ENCODE results near the gene SH3RF2.
"Not testable (repeated sequence)": the region's sequence is repeated elsewhere in the genome, so short reads cannot be mapped to it uniquely, and the experiment has no call there.

The SH3RF2 gene

DNA sequence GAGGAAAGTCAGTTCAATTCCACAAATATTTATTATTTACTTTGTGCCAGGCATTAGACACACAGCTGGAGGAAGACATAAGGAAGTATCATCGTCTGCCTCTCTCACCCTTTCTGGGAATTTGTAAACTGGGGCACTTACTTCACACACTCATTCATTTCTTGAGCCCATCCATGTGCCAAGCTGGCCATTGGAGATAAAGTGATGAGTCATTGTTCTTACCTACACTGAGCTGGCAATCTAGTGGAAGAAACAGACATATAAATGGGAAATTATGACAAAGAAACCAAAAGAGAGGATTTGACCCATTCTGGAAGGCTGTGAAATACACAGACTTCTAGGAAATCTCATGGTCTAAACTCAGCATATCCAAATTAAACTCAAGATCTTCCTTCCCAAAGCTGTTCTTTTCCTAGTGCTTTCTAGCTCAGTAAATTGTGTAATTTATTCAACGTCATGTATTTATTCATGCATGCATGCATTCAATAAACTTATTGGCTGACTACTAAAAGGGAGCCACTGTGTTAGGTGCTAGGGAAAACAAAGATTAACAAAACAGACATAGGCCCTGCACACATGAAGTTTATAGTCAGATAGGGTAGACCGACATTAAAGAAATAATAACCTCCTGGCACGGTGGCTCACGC, 65.3 kb downstream of the SH3RF2 start:
- FAIRE-seq (no peak), DNase-seq (ENCODE audit: insufficient read length, low spot score) (no peak)

DNA sequence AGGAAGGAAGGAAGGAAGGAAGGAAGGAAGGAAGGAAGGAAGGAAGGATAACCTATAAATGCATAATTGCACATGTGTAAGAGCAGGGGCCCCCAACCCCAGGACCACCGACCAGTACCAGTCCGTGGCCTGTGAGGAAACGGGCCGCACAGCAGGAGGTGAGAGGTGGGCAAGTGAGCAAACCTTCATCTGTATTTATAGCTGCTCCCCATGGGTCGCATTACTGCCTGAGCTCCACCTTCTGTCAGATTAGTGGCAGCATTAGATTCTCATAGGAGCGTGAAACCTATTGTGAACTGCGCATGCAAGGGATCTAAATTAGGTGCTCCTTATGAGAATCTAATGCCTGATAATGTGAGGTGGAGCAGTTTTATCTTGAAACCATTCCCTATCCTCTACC, 66.1 kb downstream of the SH3RF2 start:
- FAIRE-seq (no peak), DNase-seq (ENCODE audit: insufficient read length, low spot score) (no peak)

DNA sequence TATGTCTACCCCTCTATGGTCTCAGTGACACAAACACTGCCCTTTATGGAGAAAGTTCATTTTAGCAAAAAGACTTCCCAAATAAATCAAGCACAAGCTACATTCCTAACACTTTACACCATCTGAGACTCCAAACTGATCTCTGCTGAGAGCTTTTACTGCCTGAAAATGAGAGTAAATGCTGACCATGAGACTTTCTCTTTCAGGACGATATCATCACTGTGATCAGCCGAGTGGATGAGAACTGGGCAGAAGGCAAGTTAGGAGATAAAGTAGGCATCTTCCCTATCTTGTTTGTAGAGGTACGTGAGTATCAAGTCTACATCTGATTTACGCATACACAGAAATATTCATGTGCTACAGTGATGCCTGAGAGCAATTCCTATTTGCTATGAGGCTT, 67.5 kb downstream of the SH3RF2 start:
- FAIRE-seq (no peak), DNase-seq (ENCODE audit: insufficient read length, low spot score) (no peak)

DNA sequence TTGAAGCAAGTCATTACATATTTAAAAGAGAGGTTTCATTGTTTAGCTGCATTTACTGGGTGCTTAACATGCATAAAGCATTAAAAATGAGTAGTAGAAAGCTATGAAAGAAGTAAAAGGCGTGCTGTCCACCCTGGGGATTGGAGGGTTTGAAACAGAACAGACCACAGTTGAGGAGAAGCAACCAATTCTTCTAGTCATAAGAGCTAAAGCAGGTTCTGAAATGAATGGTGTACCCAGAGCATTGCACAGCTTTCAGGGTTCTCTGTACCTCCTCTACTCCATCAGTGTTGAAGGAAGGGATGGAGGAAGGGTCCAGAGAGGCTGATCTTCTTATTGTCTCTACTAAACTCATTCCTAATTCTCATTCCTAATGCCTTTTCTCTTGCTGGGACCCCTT, 68.9 kb downstream of the SH3RF2 start:
- DNase-seq (ENCODE audit: insufficient read length, low spot score) (no peak), FAIRE-seq (no peak)

DNA sequence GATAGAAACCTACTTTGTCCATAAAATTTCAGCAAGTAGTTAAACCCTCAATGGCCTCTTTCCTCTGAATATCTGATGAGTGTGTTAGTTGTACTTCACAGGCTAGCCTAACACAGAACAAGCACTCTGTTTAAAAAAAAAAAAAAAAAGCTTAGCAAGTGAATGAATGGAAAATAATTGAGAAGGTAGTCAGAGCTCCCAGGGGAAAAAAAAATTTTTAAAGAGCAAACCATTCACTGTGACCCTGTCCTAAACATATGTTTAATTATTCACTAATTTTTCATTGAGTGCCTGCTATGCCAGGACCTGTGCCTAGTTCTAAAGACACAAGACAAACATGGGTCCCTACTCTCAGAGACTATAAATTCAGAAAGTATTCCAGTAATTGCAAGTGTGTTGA, 69.3 kb downstream of the SH3RF2 start:
- FAIRE-seq (no peak), DNase-seq (ENCODE audit: insufficient read length, low spot score) (no peak)

DNA sequence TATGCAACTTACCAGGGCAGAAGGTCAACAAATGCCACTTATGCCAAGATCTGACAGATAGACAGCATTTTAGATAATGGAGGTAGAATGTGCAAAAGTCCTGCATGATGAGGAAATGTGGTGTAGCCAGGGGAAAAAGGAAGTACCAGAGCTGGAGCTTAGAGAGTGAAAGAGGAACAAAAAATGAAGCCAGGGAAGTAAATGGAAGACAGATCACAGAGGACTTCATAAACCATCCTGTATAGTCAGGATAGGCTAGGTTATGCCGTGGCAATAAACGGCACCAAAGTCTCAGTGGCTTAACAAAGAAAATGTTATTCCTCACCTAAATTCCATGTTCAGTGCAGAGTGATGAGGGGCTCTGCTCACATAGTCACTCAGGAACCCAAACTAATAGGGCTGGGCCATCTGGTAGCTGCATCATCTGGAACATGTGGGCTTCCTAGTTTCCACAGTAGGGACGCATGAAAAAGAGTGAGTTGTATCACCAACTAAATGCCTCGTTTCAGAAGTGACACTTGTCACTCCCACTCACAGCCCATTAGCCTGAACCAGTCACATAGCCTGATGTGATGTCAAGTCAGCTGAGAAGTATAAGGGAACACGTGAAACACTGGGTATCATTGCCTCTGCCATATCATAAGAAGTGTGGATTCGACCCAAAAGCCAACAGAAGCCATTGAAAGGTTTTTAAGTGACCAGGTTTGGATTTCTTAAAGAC, 70.3 kb downstream of the SH3RF2 start:
- FAIRE-seq (no peak), DNase-seq (ENCODE audit: insufficient read length, low spot score) (no peak)

DNA sequence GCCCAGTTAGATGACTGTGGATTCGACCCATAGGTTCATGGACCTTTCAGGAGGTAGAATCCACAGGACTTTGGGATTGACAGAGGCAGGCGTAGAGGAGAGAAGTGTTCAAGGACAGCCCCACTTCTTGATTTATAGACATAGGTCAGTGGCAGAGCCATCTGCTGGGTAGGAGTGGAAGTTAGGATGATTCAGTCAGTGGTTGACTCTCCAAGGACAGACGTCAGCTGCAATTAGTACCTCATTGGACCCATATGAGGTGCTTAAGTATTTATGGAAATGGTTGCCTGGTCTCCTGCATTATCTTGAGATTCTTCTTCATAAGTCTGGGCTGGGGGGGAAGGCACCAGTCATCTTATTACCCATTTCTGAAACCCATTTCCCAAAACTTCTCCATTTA, 70.9 kb downstream of the SH3RF2 start:
- FAIRE-seq = no peak
- DNase-seq (ENCODE audit: insufficient read length, low spot score) = no peak

DNA sequence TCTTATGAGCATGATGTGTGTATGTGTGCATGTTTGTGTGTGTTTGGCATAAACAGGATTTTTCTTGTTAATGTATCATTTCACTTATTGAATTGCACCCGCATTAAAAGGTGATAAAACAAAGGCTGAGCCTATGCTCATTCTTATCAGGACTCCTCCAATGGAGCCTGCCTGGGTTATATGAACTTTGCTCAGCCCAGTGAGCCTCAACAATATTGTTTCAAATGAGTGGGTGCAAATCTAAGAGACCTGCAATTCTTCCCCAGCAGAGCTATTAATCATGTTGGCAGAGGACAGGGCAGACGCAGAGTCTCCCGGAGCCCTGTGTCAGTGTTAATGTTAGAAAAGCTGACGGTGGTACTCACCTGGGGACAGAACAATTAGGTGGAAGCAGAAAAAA, 71.6 kb downstream of the SH3RF2 start:
- no peak for FAIRE-seq

DNA sequence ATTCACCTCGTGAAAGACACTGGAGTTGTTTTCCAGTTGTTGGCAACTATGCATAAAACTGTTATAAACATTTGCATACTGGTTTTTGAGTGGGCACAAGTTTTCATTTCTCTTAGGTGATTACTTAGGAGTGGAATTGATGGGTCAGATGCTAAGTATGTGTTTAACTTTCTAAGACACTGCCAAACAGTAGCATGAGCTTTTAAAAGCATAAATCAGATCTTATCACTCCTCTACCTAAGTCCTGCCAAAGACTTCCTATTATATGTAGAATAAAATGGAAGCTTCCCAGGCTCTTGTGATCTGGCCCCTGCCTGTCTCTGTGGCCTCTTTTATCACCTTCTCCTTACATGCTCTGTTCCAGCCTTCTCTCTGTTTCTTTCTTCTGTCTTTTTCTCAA, 72.6 kb downstream of the SH3RF2 start:
- DNase-seq (ENCODE audit: insufficient read length, low spot score) (no peak), FAIRE-seq (no peak)

More for the DNA sequence above, 71.6 kb downstream of the SH3RF2 start:
- DNase-seq (ENCODE audit: insufficient read length, low spot score) = no peak

DNA sequence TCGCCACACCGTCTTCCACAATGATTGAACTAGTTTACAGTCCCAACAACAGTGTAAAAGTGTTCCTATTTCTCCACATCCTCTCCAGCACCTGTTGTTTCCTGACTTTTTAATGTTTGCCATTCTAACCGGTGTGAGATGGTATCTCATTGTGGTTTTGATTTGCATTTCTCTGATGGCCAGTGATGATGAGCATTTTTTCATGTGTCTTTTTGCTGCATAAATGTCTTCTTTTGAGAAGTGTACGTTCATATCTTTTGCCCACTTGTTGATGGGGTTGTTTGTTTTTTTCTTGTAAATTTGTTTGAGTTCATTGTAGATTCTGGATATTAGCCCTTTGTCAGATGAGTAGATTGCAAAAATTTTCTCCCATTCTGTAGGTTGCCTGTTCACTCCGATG, 74.1 kb downstream of the SH3RF2 start:
- DNase-seq (ENCODE audit: insufficient read length, low spot score); FAIRE-seq: not testable (repeated sequence)

DNA sequence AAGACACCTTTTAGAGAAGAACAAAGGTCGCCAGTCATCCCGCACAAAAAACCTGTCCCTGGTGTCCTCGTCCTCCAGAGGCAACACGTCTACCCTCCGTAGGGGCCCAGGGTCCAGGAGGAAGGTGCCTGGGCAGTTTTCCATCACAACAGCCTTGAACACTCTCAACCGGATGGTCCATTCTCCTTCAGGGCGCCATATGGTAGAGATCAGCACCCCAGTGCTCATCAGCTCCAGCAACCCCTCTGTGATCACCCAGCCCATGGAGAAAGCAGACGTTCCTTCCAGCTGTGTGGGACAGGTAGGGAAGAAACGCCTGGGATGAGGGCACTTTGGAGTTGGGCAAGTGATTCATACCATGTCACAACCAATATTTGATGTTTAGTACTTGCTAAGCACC, 77.4 kb downstream of the SH3RF2 start:
- FAIRE-seq = no peak

DNA sequence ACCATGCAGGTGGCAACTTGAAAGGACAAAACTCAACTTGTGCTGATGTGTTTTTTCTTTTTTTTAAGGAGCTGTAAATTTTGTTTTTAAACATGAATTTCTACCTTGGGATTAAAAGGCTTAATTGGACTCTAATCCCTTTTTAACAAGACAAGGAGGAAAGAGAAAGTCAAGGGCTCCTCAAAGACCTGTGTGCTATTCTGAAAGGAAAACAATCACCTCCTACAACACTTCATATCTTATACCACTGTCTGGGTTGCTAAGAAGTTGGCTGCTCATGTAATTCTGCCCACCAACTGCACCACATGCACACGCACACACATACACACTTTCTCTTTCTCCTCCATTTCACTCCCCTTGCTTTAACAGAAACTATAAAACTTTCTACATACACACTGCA, 78.6 kb downstream of the SH3RF2 start:
- no peak for FAIRE-seq
- no peak for DNase-seq (ENCODE audit: insufficient read length, low spot score)

More for the DNA sequence above, 77.4 kb downstream of the SH3RF2 start:
- no peak for DNase-seq (ENCODE audit: insufficient read length, low spot score)

DNA sequence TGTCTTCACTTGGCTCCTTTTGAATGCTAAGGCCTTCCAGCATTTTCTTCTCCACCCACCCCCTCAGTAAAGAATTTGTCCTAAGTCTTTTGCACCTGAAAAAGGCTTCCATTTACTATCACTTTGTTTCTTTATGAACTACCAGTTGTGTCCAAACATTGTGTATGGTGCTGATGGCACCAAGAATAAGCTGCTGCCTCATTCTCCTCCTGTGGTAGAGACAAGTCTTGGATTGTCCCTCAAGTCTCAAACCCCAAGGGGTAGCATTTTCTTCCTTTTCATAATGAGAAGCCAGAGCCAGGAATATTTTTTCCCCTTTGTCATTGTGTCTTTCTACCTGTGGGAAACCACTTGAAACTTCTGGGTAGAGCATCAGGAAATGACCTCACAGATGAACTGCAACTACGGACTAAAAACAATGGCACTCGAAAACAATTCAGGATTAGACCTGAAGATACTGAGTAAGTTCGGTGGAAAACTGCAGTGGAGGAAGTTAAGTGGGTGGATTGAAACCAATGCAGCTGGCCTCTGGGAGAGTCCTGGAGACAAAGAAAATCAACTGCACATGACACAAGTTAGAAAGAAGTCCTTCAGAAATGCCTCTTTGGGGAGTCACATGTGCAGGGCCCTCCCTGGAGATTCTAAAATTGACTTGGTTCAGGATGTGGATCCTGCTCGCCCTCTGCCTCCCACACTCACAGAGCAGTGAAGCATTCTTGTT, 80.5 kb downstream of the SH3RF2 start:
- DNase-seq (ENCODE audit: insufficient read length, low spot score) (no peak), FAIRE-seq (no peak)

DNA sequence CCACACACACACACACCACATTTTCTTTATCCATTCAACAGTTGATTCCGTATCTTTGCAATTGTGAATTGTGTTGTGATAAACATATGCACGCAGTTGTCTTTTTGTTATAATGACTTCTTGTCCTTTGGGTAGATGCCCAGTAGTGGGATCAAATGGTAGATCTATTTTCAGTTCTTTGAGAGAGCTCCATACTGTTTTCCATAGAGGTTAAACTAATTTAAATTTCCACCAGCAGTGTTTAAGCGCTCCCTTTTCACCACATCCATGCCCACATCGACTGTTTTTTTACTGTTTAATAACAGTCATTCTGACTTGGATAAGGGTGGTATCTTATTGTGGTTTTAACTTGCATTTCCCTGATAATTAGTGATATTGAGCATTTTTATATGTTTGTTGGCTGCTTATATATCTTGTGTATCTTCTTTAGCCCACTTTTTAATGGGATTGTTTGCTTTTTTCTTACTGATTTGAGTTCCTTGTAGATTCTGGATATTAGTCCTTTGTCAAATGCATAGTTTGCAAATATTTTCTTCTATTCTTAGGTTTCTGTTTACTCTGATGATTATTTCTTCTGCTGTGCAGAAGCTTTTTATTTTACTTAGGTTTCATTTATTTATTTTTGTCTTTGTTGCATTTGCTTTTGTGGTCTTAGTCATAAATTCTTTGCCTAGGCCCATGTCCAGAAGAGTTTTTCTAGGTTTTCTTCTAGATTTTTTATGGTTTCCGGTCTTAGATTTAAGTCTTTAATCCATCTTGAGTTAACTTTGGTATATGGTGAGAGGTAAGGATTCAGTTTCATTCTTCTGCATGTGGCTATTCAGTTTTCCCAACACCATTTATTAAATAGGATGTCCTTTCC, 82.4 kb downstream of the SH3RF2 start:
- FAIRE-seq = no peak
- no peak for DNase-seq (ENCODE audit: insufficient read length, low spot score)

DNA sequence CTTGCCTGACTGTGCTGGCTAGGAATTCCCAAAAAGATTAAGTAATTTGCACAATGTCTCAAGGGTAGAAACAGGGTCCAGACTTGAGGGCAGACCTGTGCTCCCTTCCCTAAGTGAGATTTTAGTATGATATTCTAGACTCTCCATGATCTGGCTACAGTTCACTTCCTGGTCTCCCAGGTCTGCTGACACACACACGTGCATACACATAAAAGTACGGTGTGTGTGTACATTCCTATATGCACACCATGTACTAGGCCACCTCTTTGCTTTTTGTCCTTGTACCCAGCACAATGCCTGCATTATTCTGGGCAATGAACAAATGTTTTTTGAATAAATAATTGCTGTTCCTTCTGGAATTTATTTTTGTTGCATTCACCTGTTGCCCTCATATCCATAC, 83.7 kb downstream of the SH3RF2 start:
- no peak for DNase-seq (ENCODE audit: insufficient read length, low spot score)
- no peak for FAIRE-seq

DNA sequence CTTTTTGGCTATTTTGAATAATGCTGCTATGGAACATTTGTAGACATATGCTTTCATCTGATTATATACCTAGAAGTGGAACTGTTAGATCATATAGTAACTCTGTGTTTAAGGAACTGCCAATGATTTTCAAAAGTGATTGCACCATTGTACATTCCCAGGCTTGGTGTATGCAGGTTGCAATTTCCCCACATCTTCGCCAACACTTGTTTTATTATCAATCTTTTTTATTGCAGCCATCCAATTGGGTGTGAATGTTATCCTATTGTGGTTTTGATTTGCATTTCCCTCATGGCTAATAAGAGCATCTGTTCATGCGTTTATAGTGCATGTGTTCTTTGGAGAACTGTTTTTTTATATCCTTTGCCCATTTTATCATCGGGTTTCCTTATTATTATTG, 87.7 kb downstream of the SH3RF2 start:
- no peak for DNase-seq (ENCODE audit: insufficient read length, low spot score)
- no peak for FAIRE-seq

DNA sequence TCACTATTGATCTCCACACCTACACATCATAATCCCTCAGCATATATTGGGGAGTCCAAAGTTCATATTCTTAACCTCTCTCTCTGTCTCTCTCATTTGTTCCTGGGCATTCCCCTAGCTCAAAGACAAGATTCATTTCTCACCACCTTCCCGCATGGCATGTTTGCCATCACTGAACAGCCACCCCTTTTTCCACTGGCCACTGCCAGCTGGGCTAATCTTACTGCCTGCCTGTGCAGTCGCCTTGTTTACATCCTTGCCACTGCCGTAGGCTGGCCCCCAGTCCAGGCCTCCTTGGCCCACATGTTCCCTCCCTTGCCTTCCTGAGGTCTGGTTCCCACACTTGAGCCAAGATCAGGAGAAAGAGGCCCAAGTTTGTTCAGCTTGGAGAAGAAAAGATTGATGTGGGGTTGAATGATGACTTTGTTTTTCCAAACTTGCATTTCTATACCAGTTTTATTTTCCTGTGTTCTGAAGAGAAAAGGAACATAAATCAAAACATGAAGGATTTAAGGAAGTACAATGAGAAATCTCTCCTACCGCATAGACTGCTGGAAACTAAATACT, 88.8 kb downstream of the SH3RF2 start:
- FAIRE-seq (no peak), DNase-seq (ENCODE audit: insufficient read length, low spot score) (no peak)

DNA sequence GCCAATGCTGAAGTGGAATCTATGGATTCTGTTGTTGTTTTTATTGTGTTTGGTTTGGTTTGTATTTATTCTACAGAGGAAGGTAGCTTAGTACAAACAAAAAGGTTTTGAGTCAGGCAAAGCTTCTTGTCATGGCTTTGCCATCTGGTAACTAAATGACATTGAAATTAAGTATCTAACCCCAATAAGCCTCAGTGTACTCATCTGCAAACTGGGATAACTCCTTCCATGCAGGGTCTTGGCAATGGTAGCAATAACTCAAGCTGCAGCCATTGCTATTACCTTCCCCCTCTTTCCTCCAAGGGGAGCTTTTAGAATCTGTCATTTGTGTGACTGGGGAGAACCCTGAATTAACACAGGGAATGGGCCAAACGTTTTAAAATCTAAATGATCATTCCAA, 89.3 kb downstream of the SH3RF2 start:
- DNase-seq (ENCODE audit: insufficient read length, low spot score) = no peak
- FAIRE-seq = no peak

DNA sequence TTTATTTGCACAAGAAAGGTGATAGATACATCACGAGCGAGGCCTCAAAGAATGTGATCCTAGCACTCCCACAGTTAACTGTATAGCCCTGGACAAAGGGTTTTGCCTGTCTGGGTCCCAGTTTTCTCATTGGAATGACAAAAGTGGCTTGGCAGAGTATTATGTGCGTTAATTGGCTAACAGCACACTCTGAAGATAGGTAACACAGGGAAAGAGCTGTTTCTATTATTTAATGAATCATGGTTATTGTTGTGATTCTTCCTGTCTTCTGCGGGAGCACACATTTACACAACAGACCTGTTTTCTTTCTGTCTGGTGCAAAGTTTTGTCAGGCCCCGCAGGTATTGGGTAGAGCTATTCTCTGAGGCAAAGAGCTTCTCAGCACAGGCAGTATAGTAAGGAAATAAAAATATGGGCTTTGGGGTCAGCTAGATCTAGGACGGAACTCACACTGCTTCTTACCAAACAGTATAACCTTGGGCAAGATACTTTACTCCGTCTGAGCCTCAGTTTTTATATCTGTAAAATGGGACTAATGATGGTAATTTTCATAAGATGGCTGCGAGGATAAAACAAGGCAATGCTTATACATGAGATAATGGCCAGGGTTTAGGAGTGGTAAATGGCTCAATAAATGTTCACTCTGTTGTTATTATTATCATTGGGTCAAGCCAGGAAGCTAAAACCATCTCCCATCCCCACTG, 90.1 kb downstream of the SH3RF2 start:
- FAIRE-seq (no peak), DNase-seq (ENCODE audit: insufficient read length, low spot score) (no peak)

DNA sequence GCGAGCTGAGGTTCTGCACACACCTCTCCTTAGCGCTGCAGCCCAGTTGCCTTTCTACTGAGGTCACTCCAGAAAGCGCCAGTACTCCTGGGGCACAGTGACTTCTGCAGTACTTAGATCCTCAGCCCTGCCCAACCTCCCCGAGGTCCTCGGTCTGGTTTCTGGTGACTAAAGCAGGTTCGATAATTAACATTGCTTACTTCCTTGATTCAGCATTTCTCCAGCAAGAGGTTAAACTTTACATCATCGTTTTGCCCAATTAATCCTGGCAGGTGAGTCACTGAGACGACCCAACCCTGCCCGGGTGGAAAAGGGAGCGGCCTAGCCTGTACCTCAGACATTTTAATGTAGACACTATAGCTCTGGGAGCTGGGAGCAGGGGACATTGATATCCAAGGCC, 91.4 kb downstream of the SH3RF2 start:
- no peak for DNase-seq (ENCODE audit: insufficient read length, low spot score)
- FAIRE-seq = no peak

Measured in GM19239 (cell line).